Stimulated activated CD8-positive, alpha-beta memory T cell treated with anti-CD3 and anti-CD28 coated beads, Interleukin-4, amount 100 ng/mL, for 4 hours (primary cell): ENCODE results near the gene FAM131A.
A peak's percentile ranks its signal among the peaks of the same experiment; 100 is the strongest.

Source experiments
- DNase-seq, 2 donors: peaks; one replicate each; pipeline ENCODE4 v3.0.0-alpha.2; 2020; ENCODE audit warnings: low read depth in 2 of 2, low spot score in 1 of 2

Gene FAM131A, protein sequence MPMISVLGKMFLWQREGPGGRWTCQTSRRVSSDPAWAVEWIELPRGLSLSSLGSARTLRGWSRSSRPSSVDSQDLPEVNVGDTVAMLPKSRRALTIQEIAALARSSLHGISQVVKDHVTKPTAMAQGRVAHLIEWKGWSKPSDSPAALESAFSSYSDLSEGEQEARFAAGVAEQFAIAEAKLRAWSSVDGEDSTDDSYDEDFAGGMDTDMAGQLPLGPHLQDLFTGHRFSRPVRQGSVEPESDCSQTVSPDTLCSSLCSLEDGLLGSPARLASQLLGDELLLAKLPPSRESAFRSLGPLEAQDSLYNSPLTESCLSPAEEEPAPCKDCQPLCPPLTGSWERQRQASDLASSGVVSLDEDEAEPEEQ

DNA sequence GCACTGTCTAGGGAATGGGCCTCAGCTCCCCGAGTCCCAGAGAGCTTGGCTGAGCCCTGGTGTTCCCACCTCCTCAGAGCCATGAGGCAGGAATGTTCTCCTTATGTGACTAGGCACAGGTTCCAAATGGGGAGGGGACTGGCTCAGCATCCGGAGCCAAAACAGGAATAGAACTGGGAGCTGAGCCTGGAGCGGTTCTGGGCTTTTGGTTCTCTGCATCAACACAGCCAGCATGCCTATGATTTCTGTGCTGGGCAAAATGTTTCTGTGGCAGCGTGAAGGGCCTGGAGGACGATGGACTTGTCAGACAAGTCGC is at the start of gene FAM131A:
Gene FAM131A, plus strand, starts transcription at position 202 of the 316 bp plus-strand sequence. Its CDS starts 31 bp downstream, at position 233.
- DNase-seq: no peak

DNA sequence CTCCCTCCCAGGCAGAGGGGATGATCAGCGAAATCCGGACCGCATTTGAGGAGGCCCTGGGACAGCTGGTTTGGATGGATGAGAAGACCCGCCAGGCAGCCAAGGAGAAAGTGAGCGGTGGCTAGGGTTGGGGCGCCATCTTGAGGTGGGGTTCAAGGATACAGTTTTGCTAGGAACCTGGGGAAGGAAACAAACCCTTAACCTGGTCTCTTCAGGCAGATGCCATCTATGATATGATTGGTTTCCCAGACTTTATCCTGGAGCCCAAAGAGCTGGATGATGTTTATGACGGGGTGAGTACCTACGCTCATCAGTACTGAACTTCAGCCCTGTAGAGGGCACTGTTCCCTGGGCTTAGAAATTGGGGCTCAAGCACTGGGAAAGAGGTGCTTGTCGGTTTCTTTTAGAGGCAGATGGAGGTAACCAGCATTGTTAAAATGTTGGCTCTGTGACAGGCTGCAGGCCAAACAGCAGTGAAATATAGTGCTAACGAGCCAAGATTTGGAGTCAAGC is 47.9 kb upstream of the FAM131A start:
- DNase-seq: peak; percentile 27 to 37

DNA sequence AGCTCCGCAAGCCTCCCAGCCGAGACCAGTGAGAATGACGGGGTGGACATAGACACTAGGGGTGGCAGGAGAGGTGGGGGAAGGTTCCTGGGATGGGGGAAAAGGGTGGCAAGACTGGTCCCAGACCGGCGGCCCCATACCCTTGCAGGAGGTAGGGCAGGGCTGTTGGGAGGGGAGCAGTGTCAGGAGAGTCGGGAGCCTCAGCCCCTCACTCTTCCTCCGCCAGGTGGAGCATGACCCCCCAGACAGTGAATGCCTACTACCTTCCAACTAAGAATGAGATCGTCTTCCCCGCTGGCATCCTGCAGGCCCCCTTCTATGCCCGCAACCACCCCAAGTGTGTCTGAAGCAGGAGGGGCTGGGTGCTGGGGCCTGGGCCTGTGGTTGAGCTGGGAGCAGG is 47.1 kb upstream of the FAM131A start:
- DNase-seq: no peak

DNA sequence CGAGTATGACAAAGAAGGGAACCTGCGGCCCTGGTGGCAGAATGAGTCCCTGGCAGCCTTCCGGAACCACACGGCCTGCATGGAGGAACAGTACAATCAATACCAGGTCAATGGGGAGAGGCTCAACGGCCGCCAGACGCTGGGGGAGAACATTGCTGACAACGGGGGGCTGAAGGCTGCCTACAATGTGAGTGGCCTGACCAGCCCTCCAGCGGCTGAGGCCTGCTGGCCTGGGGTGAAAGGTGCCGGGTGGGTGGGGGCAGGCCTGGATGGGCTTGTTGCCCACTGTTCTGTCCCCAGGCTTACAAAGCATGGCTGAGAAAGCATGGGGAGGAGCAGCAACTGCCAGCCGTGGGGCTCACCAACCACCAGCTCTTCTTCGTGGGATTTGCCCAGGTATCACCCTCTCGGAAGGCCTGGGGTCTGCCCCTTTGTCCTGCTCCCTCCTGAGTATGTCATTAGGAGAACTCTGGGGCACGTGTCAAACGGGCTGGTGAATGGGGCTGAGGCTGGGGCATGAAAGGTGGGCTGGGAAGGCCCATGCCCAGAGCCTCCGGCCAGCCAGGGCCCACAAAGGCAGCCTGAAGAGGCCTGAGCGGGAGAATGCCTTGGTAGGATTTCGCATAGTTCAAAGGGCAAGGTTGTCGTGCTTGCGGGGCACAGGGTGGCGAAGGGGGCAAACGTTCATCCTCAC is 46.2 kb upstream of the FAM131A start:
- no peak for DNase-seq

DNA sequence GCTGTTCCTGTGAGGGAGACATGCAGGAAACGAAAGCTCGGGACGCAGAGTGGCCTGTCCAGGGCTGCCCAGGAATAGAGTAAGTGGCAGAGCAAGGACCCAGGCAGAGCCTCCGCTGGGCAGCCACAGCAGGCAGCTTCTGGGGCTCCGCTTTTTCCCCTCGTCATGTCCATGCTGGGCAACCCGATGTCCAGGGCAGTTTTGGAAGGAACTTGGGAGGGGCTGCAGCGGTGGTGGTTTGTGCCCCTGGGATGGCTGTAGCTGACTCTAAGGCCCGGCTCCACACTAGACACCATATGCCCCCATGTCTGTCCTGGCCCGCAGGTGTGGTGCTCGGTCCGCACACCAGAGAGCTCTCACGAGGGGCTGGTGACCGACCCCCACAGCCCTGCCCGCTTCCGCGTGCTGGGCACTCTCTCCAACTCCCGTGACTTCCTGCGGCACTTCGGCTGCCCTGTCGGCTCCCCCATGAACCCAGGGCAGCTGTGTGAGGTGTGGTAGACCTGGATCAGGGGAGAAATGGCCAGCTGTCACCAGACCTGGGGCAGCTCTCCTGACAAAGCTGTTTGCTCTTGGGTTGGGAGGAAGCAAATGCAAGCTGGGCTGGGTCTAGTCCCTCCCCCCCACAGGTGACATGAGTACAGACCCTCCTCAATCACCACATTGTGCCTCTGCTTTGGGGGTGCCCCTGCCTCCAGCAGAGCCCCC is 45.5 kb upstream of the FAM131A start:
- DNase-seq: no peak

DNA sequence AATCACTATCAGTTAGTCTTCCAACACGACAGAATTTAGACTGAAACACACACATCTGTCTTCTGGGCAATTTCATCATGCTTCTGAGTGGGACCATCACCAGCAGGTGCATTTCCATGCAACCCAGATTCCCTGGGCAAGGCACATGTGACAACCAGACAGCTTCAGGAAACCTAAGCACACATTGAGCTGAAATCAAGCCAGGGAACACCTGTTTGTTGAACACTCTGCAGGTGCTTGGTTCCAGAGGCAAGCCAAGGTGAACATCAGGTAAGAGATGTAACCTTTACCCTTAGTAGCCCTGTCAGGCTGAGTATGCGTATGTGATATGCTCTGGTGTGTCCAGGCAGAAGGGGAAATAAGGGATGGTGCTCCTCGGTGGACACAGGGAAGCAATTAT is 41.6 kb upstream of the FAM131A start:
- no peak for DNase-seq

DNA sequence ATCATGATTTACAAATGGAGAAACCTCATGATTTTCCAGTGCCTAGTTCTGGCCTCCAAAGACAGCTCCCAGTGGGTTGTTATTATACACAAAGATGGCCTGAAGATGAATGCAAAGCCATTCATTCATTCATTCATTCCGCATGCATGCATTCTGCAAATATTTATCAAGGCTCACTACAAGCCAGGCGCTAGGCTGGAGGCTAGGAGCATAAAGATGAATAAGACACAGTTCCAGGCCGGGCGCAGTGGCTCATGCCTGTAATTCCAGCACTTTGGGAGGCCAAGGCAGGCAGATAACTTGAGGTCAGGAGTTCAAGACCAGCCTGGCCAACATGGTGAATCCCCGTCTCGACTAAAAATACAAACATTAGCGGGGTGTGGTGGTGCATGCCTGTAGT is 40.8 kb upstream of the FAM131A start:
- no peak for DNase-seq

DNA sequence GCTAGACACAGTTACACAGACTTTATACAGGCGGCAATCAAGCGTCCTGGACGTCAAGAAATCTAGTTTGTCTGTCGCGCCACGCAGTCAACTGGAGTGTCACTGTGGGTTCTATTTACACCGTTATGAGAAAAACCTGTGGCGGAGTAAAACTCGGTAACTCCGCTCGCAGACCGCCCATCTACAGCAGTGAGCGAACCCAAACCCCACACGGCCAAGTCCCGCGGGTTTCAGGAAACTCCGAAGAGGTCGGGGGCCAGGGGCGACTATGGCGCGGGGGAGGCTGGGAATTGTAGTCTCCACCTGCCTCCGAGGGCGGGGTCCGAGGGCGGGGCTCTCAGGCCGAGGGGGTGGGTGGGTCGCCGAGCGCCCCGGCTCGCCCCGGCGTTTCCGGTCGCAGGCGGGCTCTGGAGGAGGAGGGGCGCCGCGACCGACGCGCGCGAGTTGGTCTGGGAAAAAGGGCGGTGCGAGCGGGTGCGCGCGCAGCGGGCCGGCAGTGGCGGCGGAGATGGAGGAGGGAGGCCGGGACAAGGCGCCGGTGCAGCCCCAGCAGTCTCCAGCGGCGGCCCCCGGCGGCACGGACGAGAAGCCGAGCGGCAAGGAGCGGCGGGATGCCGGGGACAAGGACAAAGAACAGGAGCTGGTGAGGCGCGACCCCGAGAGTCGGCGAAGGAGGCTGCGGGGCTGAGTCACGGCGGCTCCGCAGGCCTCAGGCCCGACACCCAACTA is 38.5 kb upstream of the FAM131A start, which contains the start of gene PSMD2:
Gene PSMD2, plus strand, starts transcription at position 483 of the 729 bp plus-strand sequence. Its CDS starts 26 bp downstream, at position 509.
- DNase-seq: peak; percentile 97

DNA sequence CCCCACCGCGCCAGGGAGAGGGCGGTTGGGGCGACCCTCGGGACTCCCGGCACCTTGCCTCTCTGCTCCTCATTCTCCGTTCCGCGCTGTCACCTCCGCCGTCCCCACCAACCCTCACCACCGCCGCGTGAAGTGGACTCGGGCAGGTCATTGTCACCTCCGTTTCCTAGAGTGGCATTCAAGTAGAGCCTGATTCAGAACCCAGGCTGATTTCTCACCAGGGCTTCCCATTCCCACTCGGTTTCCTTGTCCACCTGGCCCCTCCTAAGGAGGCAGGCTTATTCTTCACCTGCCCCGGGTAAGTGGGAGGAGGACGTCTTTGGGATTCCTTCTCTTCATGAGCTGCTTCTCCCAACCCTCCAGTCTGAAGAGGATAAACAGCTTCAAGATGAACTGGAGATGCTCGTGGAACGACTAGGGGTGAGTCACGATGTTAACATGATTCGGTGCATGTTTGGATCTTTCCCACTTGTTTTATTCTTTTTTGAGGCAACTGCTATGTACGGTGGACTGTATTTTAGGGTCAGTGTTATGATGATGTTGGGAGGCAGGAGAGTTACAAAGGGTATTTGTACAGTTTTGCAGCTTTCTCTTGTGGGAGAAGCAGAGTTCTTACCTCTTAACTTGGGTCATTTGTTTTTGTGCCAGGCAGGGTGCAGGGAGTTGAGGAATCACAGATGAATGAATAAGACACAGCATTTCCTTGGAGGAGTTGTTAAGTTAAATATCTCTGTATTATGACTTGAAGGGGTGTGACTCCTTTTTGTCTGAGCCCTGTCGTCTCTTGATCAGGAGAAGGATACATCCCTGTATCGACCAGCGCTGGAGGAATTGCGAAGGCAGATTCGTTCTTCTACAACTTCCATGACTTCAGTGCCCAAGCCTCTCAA is 37.7 kb upstream of the FAM131A start:
- no peak for DNase-seq

DNA sequence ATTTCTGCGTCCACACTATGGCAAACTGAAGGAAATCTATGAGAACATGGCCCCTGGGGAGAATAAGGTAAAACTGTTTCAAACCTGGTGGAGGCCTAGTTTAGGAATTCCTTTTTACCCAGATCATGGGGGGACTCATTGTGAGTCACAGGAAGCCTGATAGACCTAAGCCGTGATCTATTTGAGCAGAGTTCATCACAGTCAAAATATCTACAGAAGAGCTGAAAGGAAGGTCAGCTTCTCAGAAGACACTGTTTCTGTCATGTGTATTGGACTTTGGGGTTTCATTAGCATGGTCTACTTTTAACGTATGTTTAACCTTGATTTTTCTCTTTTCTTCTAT is 37.1 kb upstream of the FAM131A start:
- no peak for DNase-seq

DNA sequence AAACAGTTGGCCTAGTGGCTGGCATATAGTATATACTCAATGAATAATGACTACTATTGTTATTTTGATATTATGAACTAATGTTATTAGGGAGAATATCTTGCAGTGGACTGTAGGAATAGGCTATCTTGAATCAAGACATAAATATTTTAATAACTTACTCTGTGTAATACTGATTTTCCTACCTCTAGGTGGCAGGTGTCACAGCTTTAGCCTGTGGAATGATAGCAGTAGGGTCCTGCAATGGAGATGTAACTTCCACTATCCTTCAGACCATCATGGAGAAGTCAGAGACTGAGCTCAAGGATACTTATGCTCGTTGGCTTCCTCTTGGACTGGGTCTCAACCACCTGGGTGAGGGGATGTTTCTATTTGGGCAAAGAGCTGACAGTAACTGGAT is 31.8 kb upstream of the FAM131A start:
- no peak for DNase-seq

DNA sequence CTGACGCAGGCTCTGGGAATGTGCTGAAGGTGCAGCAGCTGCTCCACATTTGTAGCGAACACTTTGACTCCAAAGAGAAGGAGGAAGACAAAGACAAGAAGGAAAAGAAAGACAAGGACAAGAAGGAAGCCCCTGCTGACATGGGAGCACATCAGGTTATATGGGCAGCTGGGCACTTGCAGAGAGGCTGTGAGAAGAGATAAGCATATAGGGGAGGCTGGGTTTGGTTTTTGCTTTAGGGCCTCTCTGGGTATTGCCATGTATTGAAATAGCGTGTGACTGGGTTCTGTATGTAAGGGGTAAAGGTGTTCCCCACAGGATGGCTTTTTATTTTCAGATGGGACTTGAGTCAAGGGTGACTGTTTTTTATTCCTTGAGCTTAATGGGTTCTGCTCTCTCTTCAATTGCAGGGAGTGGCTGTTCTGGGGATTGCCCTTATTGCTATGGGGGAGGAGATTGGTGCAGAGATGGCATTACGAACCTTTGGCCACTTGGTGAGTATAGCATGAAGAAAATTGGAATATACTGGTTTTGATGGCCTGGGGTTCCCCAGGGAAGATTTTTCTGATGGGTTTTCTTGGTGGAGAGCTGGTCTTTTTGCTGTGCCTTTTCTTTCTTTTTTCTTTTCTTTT is 30.9 kb upstream of the FAM131A start:
- DNase-seq: no peak

DNA sequence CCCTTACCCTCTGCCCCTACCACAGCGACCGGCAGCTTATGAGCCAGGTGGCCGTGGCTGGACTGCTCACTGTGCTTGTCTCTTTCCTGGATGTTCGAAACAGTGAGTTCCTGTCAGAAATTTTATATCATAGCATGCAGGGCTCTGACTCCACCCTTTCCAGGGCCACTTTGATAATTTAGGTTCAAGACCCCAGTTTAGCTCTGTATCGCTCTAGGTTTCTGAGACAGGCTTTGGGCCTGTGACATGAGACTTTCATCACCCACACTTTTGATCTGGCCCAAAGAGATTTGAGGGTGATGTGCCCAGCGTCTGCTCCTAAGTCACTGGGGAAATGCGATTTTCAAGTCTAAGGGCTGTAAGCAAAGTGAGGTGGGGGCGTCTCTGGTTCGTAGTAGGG is 29.5 kb upstream of the FAM131A start:
- DNase-seq: no peak

DNA sequence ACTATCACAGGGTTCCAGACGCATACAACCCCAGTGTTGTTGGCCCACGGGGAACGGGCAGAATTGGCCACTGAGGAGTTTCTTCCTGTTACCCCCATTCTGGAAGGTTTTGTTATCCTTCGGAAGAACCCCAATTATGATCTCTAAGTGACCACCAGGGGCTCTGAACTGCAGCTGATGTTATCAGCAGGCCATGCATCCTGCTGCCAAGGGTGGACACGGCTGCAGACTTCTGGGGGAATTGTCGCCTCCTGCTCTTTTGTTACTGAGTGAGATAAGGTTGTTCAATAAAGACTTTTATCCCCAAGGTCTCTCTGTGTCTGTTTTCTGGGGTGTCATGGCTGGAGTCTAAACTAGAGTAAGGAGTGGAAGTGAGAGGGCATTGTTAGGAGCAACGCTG is 28.7 kb upstream of the FAM131A start:
- DNase-seq: no peak

DNA sequence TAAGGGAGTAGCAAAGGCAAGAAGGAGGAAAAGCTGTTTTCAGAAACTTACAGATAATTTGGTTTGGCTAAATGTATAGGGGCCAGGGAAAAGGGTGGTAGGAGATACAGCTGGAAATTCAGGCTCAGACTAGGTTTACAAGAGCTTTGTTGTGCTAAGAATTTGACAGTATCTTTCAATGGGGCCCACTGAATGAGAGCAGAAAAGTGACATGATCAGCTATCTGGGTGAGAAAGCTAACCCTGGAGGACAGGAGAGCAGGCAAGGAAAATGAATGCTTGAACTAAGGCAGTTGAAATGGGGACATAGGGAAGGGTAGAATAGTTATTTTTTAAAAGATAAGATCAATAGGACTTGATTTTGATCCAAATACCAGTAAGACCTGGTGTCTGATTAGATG is 25.8 kb upstream of the FAM131A start:
- DNase-seq: no peak

DNA sequence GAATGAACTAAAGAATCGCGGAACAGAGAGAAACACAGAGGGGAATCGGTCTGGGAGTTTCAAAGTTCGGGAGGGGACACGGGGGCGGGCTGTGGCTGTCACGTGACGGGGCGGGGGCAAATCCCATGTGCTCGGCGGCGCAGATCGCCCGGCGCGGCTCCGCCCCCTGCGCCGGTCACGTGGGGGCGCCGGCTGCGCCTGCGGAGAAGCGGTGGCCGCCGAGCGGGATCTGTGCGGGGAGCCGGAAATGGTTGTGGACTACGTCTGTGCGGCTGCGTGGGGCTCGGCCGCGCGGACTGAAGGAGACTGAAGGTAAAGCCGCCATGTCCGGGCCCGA is 23.1 kb upstream of the FAM131A start, which contains the start of gene EIF4G1:
Gene EIF4G1, plus strand, starts transcription at position 244 of the 337 bp plus-strand sequence. CDS start 1,191 bp downstream, outside the sequence.
- DNase-seq: peak; percentile 73 to 86

DNA sequence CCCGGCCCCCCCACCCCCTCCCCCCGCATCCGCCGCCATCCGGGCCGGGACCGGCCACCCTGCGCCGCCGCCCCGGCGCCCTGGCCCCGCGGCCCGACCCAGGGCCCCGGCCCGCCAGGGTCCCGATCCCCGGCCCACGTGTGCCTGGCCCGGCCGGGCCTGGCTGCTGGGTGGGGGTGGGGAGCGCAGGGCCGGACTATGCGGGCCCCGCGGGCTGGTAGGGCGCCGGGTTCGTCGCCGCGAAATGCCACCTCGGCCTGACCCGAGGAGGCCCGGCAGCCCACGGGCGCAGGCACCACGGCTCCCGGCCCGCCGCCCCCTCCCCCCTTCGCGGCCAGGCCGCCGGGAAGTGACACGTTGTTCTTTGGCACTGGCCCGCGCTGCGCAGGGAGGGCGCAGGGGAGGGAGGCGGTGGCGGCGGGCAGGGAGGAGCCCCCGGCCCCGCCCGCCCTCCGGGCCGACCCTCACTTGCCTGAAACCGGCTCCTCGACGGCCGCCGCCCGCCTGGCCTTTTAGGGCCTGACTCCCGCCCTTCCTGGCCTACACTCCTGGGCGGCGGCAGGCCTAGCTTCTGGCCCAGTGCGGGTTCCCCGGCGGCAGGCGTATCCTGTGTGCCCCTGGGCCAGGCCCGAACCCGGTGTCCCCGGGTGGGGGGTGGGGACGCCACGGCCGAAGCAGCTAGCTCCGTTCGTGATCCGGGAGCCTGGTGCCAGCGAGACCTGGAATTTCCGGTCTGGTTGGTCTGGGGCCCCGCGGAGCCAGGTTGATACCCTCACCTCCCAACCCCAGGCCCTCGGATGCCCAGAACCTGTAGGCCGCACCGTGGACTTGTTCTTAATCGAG is 22.5 kb upstream of the FAM131A start:
- peak in 1 of 2 donors; percentile 44 for DNase-seq

DNA sequence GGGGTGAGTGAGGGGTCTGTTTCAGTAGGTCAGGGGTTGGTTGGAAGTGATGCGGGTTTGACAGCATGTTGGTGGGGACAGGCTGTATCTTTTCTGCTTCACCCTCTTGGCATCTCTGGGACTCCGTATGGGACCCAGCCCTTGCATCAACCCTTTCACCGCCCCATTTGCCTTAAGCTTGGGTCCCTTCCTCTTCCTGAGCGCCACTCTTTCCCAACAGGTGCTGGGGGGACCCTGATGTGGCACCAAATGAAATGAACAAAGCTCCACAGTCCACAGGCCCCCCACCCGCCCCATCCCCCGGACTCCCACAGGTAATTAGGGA is 21.9 kb upstream of the FAM131A start:
- DNase-seq: no peak
